ENCODE data around the gene SSR2. TPM values are rescaled to one million over a fixed set of nuclear protein-coding genes. Genes with fewer than 3 reads are reported as not detected.

SSR2 gene
- total RNA-seq (2014; rRNA removed; shearing (Covaris generic)) (109 and 147 TPM in 2 replicates), total RNA-seq (2022) (153 and 157 TPM in 2 replicates), Bru-seq, nascent RNA (percentile 77 among the genes with signal in this experiment), BruChase-seq, experiment 1, labeled RNA remaining after a 6-hour chase (percentile 90 among the genes with signal in this experiment), BruChase-seq, experiment 2, labeled RNA remaining after a 2-hour chase (percentile 85 among the genes with signal in this experiment)
- long read RNA-seq, transcript SSR2-209 (5 exons, 1,040 nt): minor isoform, 14 of 163 reads
- long read RNA-seq, transcript SSR2-201 (6 exons, 1,116 nt): major isoform, 126 of 163 reads
- long read RNA-seq, partial matches to known transcripts: 12 of 163 reads
- long read RNA-seq, other reads (novel, unspliced or antisense): 7 of 163 reads

- DNase-seq (ENCODE audit: low spot score): peak; percentile 95
- H3K79me2 ChIP-seq (ENCODE audit: insufficient read depth, low read depth, low read length): peaks cover 16% of the 10 kb centered on the region; the same call in 1 of the 2 replicates
- H3K36me3 ChIP-seq (ENCODE audit: insufficient read depth, low read length): peaks cover 43% of the 10 kb centered on the region
- H3K4me1 ChIP-seq (ENCODE audit: insufficient read depth, low read length, poor library complexity, severe bottlenecking): peaks cover 11% of the 10 kb centered on the region
- H3K9me2 ChIP-seq (ENCODE audit: insufficient read depth, low read length): no peaks in the 10 kb centered on the region
- peak within 1 kb of the TSS; percentile 13 for H3K27ac ChIP-seq (ENCODE audit: low read depth, low read length, poor library complexity, severe bottlenecking)
- peak within 1 kb of the TSS; percentile 73 for H3K4me2 ChIP-seq (ENCODE audit: low read length)
- peak within 1 kb of the TSS; percentile 80 for H3K4me3 ChIP-seq (ENCODE audit: low read depth, low read length, poor library complexity, severe bottlenecking)
- TF ChIP-seq EZH2phosphoT487 (IDR thresholded peaks at IDR 0.05; ENCODE audit: borderline replicate concordance, low read depth, low read length) (no peak), CTCF (conservative IDR thresholded peaks at IDR 0.05; ENCODE audit: low read length) (no peak)
- no peaks in the 10 kb centered on the region for H4K20me1 ChIP-seq (ENCODE audit: insufficient read depth, low read length)
- BruUV-seq (replicated peaks): no TSS peak
- ChIA-PET CTCF (ENCODE audit: unreplicated experiment) (interaction anchor here (0.7 to 1.1 kb wide), 2 partner anchors 31 to 205 kb away, joined by 3 to 4 read pairs; no protein-coding TSS in a partner anchor), POLR2A (interaction anchor here (0.5 to 2.3 kb wide), 8 partner anchors 11 to 197 kb away, joined by 3 to 5 read pairs (median 4); partner anchors contain the start of gene ARHGEF2)
- H2AFZ ChIP-seq (ENCODE audit: low read length): peak within 1 kb of the TSS; percentile 99
- intact Hi-C loops (cut with micrococcal nuclease; ENCODE audit: unreplicated experiment): loop anchor here (2.0 kb wide), 1 partner anchor 34 kb away; the partner anchor contains the start of gene LAMTOR2
- no peaks in the 10 kb centered on the region for H3K9me3 ChIP-seq (ENCODE audit: low read length)
These were observed at the start of gene SSR2 for GRCh38 chr1:156020293-156021092. TSS of gene SSR2 (minus strand) at chr1:156020951. CDS start at chr1:156020167, 784 bp downstream.

- H3K4me2 ChIP-seq (ENCODE audit: low read length): no peak overlapping the region
- H3K9me2 ChIP-seq (ENCODE audit: insufficient read depth, low read length): no peaks in the 10 kb centered on the region
- no peak overlapping the region for H3K27ac ChIP-seq (ENCODE audit: low read depth, low read length, poor library complexity, severe bottlenecking)
- POLR2A ChIA-PET: no interaction called here
- DNase-seq (ENCODE audit: low spot score): no peak
- BruUV-seq (replicated peaks): no TSS peak
- H3K79me2 ChIP-seq (ENCODE audit: insufficient read depth, low read depth, low read length): 0 out of 2 replicates have a peak, but pooled peaks cover 3% of the 10 kb centered on the region
- H3K9me3 ChIP-seq (ENCODE audit: low read length): no peaks in the 10 kb centered on the region
- CTCF ChIA-PET (ENCODE audit: unreplicated experiment): no interaction called here
- intact Hi-C loops (cut with micrococcal nuclease; ENCODE audit: unreplicated experiment): no loop called here
- H3K4me1 ChIP-seq (ENCODE audit: insufficient read depth, low read length, poor library complexity, severe bottlenecking): peaks cover 12% of the 10 kb centered on the region
- TF ChIP-seq CTCF (conservative IDR thresholded peaks at IDR 0.05; ENCODE audit: low read length): no peak
- TF ChIP-seq EZH2phosphoT487 (IDR thresholded peaks at IDR 0.05; ENCODE audit: borderline replicate concordance, low read depth, low read length): no peak
- H3K36me3 ChIP-seq (ENCODE audit: insufficient read depth, low read length): no peaks in the 10 kb centered on the region
- no peak overlapping the region for H2AFZ ChIP-seq (ENCODE audit: low read length)
- no peaks in the 10 kb centered on the region for H4K20me1 ChIP-seq (ENCODE audit: insufficient read depth, low read length)
- no peak overlapping the region for H3K4me3 ChIP-seq (ENCODE audit: low read depth, low read length, poor library complexity, severe bottlenecking)
These were observed 49.8 kb upstream of the SSR2 start for GRCh38 chr1:156070548-156070947.

Measured in OCI-LY7 (cell line).